ENCODE measurements around the gene DYNLL1.
"Not testable (repeated sequence)": the region's sequence is repeated elsewhere in the genome, so short reads cannot be mapped to it uniquely, and the experiment has no call there.

Gene DYNLL1

DNA sequence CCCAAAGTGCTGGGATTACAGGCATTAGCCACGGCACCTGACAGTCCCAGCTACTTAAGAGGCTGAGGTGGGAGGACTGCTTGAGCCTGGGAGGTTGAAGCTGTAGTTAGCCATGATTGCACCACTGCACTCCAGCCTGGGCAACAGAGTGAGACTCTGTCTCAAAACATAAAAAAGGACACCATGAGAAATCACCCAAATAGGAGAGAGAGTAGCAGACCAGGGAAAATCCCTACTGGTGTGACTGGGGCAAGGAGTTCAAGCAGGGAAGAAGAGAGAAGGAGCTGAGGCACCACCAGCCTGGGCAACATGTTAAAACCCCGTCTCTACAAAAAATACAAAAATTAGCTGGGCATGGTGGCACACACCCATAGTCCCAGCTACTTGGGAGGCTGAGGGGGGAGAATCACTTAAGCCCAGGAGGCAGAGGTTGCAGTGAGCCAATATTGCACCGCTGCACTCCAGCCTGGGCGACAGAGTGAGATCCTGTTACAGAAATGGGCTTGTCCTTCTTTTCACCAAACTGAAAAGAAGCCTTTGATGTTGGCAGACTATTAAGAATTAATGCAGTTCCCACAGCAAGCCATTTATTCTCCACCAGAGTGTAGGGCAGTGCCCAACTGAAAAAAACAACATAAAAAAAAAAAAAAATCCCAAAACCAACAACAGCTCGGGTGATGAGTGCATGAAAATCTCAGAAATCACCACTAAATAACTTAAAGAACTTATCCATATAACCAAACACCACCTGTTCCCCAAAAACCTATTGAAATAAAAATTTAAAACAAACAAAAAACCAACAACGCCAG lies 21.9 kb upstream of the DYNLL1 start:
- DNase-seq (ENCODE audit: low read depth in 1 of 2, low spot score in 1 of 2) = no peak

DNA sequence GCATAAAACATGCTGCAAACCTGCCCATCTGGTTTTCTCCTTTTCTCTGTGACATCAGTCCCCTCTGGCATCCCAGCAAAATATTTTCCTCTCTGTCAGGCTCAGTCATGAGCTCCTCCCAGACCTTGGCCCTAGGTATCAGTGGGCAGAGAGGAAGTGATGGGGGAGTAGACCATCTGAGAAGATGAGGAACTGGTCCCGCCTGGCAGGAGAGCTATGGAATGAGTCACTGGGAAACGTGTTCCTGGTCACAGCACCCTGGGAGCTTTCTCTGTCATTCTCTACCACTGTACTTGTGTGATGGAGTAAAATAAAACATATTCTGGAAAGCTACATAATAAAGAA lies 21.3 kb upstream of the DYNLL1 start:
- no peak for DNase-seq (ENCODE audit: low read depth in 1 of 2, low spot score in 1 of 2)

DNA sequence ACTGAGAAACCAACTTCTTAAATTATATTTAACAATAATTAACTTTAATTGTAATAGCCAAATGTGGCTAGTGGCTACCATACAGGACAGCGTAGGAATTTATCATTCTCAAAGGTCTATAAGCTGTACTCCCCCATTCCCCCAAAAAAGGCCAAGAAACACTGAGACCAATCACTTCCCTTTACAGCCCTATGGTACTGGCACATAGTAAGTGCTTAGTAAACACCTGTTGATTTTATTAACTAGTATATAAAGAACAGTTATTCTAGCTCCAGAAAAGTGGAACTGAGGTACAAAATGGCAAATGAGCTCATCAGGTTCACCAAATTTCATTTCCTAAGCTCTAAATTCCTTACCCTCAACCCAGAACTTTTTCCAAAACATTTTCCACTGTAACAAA lies 20.3 kb upstream of the DYNLL1 start:
- DNase-seq (ENCODE audit: low read depth in 1 of 2, low spot score in 1 of 2) = no peak

DNA sequence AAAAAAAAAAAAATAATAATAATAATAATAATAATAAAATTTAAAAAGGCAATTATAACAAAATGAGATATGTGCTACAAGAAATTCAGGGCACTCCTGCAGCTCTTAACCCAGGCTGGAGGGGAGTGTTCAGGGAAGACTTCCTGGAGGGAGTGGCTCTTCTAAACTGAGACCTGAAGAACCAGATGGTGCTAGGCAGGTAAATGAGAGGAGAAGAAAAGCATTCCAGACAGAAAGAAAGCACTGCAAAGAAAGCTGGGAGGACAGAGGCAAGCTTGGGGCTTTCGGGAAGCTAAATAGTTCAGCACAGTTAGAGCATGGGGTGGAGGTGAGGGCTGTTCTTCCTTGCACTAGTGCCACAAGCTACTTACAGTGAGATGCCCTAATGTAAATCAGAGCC lies 16.5 kb upstream of the DYNLL1 start:
- no peak for DNase-seq (ENCODE audit: low read depth in 1 of 2, low spot score in 1 of 2)

DNA sequence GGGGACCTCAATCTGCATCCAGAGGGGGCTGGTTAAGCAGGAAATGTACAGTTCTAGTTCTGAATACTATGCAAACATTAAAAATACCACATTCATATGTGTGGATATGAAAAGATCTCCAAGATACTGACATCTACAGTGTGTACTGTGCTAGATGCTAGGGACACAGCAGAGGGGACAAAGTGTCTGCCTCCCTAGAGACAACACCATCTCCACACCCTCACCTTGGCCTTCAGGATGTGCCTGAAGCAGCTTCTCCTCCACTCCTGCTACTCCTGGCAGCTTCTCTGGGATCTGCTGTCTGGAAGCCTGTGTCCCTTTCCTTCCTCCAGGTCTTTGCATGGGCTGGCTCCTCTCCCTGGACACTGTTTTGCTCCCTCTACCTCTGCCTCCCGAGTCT lies 15.7 kb upstream of the DYNLL1 start:
- DNase-seq (ENCODE audit: low read depth in 1 of 2, low spot score in 1 of 2) = no peak

DNA sequence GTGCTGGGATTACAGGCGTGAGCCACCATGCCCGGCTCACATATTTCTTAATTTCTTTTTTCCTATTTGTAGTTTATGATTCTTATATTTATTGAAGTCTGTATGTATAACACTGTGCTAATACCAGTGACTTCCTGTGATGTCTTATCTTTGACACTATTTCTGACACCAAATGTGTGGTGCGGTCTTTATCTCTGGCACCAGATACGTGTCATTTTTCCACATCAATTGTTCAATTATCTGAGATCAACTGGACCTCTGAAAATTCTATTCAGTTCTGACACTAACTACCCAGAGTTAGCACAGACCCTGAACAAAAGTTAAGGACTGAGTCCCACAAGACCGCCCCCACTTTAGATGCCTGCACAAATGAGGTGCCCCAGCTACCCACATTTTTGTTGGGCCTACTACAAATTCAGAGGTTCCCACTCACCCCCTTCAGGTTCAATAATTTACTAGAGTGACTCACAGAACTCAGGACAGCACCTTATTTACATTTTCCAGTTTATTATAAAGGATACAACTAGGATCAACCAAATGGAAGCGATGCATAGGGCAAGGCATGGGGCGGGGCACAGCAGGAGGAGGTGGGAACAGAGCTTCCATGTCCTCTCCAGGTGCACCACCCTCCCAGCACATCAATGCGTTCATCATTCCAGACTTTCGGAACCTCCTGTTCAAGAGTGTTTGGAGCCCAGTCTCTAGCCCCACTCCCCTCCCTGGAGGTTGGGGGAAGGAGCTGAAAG lies 14.7 kb upstream of the DYNLL1 start:
- no peak for DNase-seq (ENCODE audit: low read depth in 1 of 2, low spot score in 1 of 2)

DNA sequence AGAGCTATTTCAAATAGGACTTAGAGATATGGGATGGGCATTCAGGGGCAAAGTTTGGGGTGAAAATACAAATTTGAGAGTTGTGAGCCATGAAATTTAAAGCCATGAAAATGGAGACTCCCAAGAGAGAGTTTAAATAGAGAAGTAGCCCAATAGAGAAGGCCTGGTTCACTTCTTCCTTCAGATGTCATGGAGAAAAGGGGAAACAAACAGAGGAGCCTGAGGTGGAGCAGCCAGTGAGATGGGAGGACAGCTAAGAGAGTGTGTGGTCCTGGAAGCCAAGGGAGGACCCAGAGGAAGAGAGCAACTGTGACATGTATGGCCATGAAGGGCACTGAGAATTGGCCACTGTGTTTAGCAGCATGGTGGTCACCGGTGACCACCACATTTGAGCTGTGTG lies 12.3 kb upstream of the DYNLL1 start:
- DNase-seq (ENCODE audit: low read depth in 1 of 2, low spot score in 1 of 2) = no peak

DNA sequence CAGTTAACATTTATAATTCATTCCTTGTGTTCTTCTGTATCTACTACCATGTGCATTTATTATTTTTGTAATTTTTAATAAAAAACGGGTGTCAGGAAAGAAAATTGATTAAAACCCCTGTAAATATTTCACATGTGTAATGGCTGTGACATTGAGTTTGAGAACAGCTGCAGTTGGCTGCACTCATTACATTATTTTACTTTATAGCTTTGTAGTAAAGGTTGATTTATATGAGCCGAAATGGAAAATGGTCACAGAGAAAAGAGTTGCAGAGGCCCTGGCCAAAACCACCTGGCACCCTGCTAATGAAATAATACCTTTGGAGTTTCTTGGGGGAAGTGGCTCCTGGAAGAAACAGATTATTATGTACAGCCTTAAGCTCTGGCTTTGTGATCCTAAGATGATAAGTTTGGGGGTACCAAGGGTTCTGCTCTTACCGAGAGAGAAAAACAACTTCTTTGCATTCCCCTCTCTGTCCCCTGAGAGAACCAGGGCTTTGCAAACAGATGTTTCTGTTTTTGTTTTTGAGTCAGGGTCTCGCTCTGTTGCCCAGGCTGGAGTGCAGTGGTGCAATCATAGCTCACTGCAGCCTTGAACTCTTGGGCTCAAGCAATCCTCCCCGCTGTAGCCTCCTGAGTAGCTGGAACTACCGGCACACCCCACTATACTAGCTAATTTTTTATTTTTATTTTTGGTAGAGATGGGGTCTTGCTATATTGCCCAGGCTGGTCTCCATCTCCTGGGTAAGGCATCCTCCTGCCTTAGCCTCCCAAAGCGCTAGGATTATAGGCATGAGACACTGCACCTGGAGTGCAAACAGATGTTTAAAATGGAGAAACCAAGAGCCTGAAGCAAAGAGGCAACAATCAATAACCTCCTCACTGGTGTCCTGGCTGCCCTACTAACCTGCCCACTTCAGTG lies 9.7 kb upstream of the DYNLL1 start:
- no peak for DNase-seq (ENCODE audit: low read depth in 1 of 2, low spot score in 1 of 2)

DNA sequence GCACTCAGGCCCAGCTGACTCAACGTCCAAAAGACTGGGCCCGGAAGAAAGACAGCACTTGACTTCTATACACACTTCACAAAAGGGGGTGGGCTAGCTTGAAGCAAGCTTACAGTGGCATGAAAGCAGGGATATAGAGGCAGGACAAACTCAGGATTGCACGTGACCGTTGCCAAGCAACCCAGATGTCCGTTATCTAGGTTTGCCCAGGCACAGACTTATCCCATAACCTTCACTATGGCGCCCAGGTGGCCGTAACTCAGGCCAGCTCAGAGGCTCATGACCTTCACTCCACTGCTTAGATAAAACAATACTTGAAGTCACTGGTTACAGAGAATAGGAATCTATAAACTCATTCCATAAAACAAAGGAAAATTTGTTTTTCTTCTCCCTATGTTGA lies 8.4 kb upstream of the DYNLL1 start:
- not testable (repeated sequence) for DNase-seq (ENCODE audit: low read depth in 1 of 2, low spot score in 1 of 2)

DNA sequence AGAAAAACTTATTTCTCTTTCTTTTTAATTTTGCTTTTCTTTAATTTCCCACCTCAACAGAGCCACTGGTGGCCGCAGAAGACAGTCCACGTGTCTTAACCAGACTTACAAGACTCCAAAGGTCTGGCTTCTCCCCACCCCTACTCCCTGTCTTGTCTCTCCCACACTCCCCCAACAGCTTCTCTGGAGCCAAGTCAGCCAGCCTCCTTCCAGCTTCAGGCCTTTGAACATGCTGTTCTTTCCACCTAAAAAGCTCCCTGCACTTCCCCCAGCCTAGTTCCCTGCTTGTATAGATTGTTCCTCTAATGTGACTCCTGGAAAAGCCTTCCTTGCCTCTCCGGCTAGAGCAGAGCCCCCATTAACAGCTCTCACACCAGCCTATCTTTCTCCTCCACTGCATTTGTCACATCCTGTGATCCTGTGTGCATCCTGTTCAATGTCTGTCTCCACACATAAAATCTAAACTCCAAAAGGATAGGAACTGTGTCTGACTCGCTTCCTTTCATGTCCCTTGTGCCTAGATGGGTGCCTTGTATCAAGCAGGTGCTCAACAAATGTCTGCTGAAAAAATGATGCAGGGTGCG lies 7.8 kb upstream of the DYNLL1 start:
- DNase-seq (ENCODE audit: low read depth in 1 of 2, low spot score in 1 of 2) = no peak

DNA sequence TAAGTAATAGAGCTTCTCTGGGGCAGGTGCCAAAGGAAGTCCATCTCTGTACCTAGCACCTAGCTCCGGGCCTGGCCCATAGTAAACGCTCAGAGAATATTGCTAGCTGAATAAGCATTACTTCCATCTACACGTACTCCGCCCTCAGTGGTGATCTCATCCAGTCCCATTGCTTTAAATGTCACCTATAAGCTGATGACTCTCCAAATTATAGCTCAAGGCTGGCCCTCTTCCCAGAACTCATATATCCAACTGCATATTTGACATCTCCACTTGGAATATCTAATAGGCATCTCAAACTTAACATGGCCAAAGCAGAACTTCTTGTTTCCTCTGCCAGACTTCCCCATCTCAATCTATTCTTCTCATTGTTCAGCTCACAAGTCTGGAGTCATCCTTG lies 6.9 kb upstream of the DYNLL1 start:
- no peak for DNase-seq (ENCODE audit: low read depth in 1 of 2, low spot score in 1 of 2)

DNA sequence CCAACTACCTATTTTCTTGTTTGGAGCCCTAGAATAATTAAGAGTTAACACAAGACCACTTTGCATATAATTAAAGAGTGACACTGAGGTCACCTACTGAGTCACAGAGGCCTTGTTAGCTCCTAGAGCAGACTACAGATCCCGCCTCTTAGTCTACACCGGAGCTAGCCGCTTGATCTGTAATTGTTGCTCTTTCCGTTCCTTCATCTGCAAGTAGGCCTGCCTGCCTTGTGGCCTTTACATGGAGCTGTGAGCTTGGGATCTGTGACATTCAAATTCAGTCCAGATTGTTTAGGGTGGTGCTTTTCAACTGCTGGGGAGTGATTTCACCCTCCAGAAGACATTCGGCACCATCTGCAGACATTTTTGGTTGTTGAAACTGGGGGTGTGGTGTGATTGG lies 5.6 kb upstream of the DYNLL1 start:
- DNase-seq (ENCODE audit: low read depth in 1 of 2, low spot score in 1 of 2) = no peak

DNA sequence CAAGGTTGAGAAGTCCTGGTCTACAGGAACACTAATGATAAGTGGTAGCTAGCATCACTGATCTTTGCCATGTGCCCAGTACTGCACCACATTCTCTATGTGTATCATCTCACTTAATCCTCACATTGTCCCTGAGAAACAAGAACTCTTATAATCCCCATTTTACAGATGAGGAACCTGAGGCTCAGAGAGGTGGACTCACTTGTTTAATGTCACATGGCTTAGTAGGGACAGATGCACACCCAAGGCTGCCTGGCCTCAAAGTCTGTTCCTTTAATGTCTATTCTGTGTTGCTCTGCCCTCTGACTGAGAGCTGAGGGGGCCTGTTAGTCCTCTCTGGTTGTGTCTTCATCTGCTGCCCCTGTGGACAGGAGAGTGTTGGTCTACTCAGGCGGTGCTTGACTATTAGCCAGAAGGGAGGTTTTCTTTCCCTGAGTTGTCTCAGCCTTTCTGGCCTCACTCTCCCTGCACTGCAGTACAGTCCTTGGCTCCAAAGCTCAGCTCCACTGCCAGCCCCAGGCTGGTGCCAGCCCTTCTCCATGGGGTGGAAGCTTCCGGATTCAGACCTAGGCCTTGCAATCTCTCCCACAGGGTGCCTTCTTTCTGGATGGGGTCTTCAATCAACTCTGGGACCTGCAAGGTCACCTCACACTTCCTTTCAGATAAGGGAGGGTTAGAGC lies 4.9 kb upstream of the DYNLL1 start:
- DNase-seq (ENCODE audit: low read depth in 1 of 2, low spot score in 1 of 2) = no peak

DNA sequence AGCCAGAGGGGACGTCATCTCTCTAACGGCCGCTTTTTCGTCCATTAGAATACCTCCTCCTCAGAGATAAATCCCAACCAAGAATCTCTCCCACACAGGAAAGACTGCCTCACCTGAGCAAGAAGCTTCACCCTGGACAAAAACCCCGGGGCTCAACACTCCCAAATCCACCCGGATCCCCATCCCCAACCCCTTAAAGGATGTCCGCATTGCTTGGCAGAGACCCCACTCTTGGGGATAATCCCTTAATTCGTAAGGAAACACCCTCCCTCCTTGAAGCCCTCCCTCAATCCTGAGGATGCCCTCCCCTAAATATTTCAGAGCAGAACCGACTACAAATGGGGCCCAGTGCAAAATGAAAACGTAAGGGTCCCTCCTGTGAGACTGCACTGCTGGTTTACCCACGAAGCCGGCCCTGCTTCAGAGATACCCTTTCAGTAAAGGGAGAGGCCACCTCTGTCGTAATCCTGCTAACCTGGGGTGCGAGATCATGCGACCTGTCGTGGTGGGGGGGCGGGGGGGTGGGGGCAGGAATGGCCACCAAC lies 655 bp upstream of the DYNLL1 start:
- DNase-seq (ENCODE audit: low read depth in 1 of 2, low spot score in 1 of 2) = no peak

DNA sequence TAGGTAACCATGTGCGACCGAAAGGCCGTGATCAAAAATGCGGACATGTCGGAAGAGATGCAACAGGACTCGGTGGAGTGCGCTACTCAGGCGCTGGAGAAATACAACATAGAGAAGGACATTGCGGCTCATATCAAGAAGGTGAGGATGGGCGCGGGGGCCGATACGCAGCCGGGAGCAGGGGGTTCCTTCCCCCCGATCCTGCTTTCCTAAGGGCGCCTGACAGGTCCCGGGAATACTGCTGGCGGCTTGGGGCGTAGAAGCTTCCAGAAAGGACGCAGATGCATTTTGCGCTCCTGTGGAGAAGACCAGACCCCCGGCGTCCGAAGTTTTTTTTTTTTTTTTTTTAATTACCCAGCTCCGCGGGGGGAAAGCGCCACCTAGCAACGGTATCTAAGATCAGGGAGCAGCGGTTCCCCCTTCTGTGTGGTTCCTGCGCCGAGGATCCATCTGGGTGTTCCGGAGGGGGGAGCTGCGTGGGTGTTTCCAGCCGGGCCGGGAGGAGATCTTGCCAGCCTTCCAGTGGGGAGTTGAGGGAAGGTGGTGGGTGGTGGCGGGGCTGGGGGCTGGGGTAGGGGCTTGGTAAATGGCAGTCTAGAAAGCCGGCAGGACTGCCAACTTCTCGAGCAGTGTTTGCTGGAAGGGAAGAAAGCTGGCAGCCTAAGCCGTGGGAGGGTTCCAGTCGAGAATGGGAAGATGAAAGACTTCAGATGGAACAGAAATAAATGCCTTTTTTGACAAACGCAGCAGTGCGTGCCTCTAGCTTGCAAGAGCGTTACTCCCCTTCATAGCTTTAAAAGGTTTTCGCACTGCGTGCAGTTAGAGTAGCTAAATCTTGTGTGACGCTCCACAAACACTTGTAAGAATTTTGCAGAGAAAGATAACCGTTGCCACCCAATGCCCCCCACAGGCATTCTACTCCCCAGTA lies 764 bp downstream of the DYNLL1 start:
- DNase-seq (ENCODE audit: low read depth in 1 of 2, low spot score in 1 of 2) = peak; percentile 6 to 36

DNA sequence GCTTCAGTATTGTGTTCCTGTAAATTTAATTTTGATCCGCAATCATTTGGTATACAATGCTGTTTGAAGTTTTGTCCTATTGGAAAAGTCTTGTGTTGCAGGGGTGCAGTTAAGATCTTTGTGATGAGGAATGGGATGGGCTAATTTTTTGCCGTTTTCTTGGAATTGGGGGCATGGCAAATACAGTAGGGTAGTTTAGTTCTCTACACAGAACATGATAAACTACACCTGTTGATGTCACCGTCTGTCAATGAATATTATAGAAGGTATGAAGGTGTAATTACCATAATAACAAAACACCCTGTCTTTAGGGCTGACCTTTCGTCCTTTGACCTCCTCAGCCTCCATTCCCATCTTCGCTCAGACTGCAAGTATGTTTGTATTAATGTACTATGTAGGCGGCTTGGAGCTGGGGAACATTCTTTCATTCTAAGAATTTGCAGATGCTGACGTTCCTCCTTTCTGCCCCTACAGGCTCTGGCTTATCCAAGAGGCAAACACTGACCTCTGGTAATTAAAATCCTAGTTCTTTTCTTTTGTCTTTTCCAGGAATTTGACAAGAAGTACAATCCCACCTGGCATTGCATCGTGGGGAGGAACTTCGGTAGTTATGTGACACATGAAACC lies 1.7 kb downstream of the DYNLL1 start:
- DNase-seq (ENCODE audit: low read depth in 1 of 2, low spot score in 1 of 2) = no peak

DNA sequence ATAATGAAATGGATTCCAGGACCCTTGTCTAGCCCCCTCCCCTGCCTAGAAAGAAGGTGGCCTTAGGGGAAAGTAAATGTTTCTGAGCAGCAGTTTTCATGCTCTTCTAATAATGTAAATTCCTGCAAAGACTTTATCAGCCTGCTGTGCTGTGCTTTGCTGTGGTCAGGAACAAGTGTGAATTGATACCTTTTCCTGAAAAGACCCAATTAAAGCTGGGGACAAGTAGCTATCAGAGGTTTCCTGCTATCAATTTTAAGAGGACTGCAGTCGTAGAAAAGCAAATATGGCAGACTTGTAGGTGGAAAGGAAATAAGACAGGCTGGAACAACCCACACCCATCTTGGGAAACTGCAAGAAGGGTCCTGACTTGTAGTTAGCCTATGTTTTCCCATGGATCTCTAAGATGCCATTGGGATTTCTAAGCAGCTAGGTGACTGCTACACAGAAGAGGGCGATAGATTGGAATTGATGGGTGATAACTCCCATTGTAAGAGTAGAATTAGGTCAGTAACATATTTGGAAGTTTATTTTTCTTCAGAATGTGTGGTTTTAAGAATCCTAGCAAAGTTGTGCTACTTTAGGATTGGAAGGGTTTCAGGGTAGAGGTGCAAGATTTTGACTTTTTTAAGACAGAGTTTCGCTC lies 3.1 kb downstream of the DYNLL1 start:
- DNase-seq (ENCODE audit: low read depth in 1 of 2, low spot score in 1 of 2) = no peak

DNA sequence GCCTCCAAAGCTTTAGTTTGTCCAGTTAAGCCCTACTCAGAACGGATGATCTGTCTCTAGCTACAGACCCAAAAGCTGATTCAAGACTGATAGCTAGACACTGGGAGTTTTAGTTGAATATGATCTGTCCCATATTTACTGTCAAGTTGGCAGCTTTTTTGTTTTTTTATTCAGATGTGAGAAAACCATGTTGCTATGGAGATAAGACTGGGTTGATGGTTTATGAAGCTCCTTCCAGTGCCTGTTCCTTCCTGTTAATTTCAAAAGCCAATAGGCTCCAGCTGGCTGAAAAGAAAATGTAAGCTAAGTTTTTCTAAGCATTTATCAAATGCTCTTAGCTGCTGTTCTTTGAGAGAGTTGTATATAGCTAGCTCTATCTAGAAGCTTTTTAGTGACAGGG lies 4.7 kb downstream of the DYNLL1 start:
- DNase-seq (ENCODE audit: low read depth in 1 of 2, low spot score in 1 of 2) = no peak

DNA sequence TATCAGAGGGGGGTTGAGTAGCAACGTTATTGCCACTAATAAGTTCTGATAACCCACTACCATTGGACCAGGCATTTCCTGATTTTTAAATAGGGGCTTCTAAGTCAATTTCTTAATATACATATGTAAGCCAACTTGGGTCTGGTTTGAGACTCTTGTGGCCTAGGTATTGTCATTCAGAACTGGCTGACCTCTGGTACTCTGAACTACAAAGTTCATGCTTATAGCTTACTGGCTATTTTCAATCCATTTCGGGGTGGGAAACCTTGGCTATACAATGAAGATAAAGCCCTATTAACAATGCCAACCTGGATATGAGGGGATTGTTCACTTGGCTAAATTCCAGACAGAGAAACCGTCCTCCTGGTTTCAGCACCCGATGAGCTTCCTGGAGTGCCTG lies 8.7 kb downstream of the DYNLL1 start:
- no peak for DNase-seq (ENCODE audit: low read depth in 1 of 2, low spot score in 1 of 2)
